ENCODE data around the gene RAMP1.
A peak's percentile ranks its signal among the peaks of the same experiment; 100 is the strongest.

Gene RAMP1

DNA sequence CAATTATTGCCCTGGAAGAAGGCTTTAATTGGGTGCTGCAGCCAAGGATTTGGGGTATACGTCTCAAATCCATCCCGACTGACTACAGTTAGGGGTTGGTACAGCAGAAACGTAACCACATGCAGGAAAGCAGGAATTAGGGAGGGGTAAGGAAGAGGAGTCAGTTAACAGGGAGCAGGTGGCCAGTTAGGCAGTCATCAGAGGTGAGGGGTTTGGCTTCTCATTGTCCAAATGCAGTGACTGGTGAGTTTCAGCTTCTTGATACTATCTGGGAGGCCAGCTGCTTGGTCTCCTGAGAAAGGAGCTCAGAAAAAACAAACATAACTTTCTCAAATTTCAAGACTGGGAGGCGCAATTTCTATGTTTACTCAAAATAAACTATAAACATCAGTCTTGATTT, 68.6 kb downstream of the RAMP1 start:
- no peak for TF ChIP-seq CTCF (conservative IDR thresholded peaks at IDR 0.05; ENCODE audit: low read depth, low read length)
- no peak overlapping the region for H3K4me3 ChIP-seq (ENCODE audit: low read depth, low read length)
- no peak for DNase-seq (ENCODE audit: low read depth)

- H3K4me3 ChIP-seq (ENCODE audit: low read depth, low read length) = no peak overlapping the region
- TF ChIP-seq CTCF (conservative IDR thresholded peaks at IDR 0.05; ENCODE audit: low read depth, low read length) = no peak
- no peak for DNase-seq (ENCODE audit: low read depth)
Measured at GRCh38 chr2:237929979-237930378, 70.6 kb downstream of the RAMP1 start.

- TF ChIP-seq CTCF (conservative IDR thresholded peaks at IDR 0.05; ENCODE audit: low read depth, low read length) = no peak
- peak; percentile 70 for DNase-seq (ENCODE audit: low read depth)
- no peak overlapping the region for H3K4me3 ChIP-seq (ENCODE audit: low read depth, low read length)
Measured at GRCh38 chr2:237931205-237931721, 71.8 kb downstream of the RAMP1 start.

DNA sequence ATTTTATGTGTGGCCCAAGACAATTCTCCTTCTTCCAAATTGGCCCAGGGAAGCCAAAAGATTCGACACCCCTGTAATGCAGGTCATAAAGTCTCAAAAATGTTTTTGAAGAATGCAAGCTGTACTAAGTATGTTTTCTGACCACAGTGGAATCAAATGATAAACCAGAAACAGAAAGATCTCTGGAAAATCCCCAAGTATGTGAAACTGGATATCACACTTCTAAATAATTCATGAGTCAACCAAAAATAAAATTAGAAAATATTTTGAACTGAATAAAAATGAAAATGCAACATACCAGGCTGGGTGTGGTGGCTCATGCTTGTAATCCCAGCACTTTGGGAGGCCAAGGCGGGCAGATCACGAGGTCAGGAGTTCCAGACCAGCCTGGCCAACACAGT, 73.3 kb downstream of the RAMP1 start:
- peak; percentile 88 for DNase-seq (ENCODE audit: low read depth)

GRCh38 chr2:237934186-237934585, 74.8 kb downstream of the RAMP1 start:
- DNase-seq (ENCODE audit: low read depth) = no peak
- no peak overlapping the region for H3K4me3 ChIP-seq (ENCODE audit: low read depth, low read length)
- no peak for TF ChIP-seq CTCF (conservative IDR thresholded peaks at IDR 0.05; ENCODE audit: low read depth, low read length)

More for the DNA sequence above, 73.3 kb downstream of the RAMP1 start:
- TF ChIP-seq CTCF (conservative IDR thresholded peaks at IDR 0.05; ENCODE audit: low read depth, low read length) = no peak
- H3K4me3 ChIP-seq (ENCODE audit: low read depth, low read length) = no peak overlapping the region

GRCh38 chr2:237935740-237936452, 76.5 kb downstream of the RAMP1 start:
- TF ChIP-seq CTCF (conservative IDR thresholded peaks at IDR 0.05; ENCODE audit: low read depth, low read length) = no peak
- no peak overlapping the region for H3K4me3 ChIP-seq (ENCODE audit: low read depth, low read length)
- no peak for DNase-seq (ENCODE audit: low read depth)

DNA sequence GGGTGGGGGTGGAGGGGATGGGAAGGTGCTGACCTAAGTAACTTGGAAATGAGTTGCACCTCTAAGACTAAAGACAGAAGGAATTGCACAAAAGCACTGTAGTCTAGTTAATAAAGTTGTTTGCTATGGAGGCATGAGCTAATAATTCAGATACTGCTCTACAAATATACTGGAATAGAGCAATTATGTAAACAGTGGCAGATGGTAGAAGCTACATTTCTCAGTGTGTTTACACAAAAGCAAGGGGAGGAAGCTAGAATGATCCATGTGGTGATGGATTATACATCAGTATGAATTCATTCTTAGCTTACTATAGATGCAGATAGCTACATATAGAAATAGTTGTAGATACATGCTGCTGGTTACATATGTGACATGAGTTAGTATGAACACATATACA, 79.8 kb downstream of the RAMP1 start:
- TF ChIP-seq CTCF (conservative IDR thresholded peaks at IDR 0.05; ENCODE audit: low read depth, low read length) = no peak
- H3K4me3 ChIP-seq (ENCODE audit: low read depth, low read length) = no peak overlapping the region
- DNase-seq (ENCODE audit: low read depth) = peak; percentile 16
